HepG2 (cell line): Measurements from ENCODE around the gene PDZD4.

Source experiments
- CHD4 ChIP-seq: fragments of 200-600 bp; sonication (generic); IDR thresholded peaks from 2 replicates; pipeline ENCODE4 v1.7.0; 2017; ENCODE audit warnings: mild to moderate bottlenecking, low read length, borderline replicate concordance
- EZH2 ChIP-seq: conservative IDR thresholded peaks from 2 replicates; pipeline ENCODE4 v1.6.1; 2012; ENCODE audit warnings: mild to moderate bottlenecking, low read depth, low read length, moderate library complexity
- FOXM1 ChIP-seq: sonication (generic); formaldehyde crosslinking; IDR thresholded peaks from 2 replicates; pipeline ENCODE4 v1.5.0; 2020; ENCODE audit warnings: missing genetic modification reagents
- HMG20B ChIP-seq: conservative IDR thresholded peaks from 2 replicates; pipeline ENCODE4 v1.6.1; 2016; ENCODE audit warnings: missing genetic modification reagents, missing compliant biosample characterization
- TCF12 ChIP-seq, 2 experiments: fragments of 450-650 bp in 1 of 2; sonication (generic) in 1 of 2; formaldehyde crosslinking in 1 of 2; IDR thresholded peaks; 2 replicates each; pipeline versions ENCODE4 v1.6.1 to v1.8.0; 2017 to 2022; ENCODE audit warnings: antibody characterized with exemption in 1 of 2, mild to moderate bottlenecking in 1 of 2, missing genetic modification reagents in 1 of 2, moderate library complexity in 1 of 2
- ZNF768 ChIP-seq: sonication (generic); formaldehyde crosslinking; IDR thresholded peaks from 2 replicates; pipeline ENCODE4 v1.4.0; 2020; ENCODE audit warnings: missing genetic modification reagents

DNA sequence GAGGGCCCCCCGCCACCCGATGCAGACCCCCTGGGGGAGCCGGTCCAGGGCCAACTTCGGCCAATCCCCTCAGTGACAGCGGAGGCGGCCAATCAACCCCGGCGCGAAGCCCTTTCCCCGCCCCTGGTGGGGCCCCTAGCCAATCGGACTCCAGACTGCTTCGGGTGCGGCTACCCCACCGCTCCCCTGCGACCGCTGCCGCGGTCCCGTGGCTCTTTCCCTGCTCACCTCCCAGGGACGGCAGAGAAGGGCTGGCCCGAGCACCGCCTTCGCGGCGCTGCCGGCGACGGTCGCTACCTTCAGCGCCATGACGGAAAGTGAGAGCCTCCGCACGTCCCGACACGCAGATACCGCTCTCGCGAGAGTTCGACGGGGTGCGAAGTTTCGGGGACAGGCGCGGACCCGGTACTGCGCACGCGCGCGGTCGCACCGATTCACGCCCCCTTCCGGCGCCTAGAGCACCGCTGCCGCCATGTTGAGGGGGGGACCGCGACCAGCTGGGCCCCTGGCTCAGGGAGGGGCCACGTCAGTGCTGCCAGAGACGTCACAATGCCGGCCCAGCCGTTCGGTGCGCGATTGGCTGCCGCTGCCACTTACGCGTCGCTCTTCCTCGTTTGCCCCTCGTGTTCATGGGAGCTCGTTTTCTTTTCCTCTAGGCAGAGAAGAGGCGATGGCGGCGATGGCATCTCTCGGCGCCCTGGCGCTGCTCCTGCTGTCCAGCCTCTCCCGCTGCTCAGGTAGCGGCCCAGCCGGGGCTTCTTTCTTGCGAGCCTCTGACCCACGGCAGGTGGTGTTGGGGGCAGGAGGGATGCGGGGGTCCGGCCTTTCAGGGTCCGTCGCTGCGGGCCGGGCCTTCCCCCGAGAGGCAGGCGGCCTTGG, 36.1 kb downstream of the PDZD4 start, which contains the start of the genes IDH3G and SSR4:
- TF ChIP-seq FOXM1 = no peak
- TF ChIP-seq EZH2 = no peak
- TF ChIP-seq TCF12 (IDR thresholded peaks at IDR 0.05) = no peak
- TF ChIP-seq TCF12 (CRISPR knock-in tag; IDR thresholded peaks at IDR 0.05) = no peak
- no peak for TF ChIP-seq HMG20B (CRISPR knock-in tag)
- TF ChIP-seq CHD4 = no peak
- TF ChIP-seq ZNF768 = no peak
